Nucleus accumbens (tissue), 56 donors: Measurements from ENCODE around the gene MKKS.

Source experiments
- DNase-seq, 56 donors: peaks; one replicate each; lab custom pipeline; 2025; lab: John Stamatoyannopoulos, UW

MKKS gene

DNA sequence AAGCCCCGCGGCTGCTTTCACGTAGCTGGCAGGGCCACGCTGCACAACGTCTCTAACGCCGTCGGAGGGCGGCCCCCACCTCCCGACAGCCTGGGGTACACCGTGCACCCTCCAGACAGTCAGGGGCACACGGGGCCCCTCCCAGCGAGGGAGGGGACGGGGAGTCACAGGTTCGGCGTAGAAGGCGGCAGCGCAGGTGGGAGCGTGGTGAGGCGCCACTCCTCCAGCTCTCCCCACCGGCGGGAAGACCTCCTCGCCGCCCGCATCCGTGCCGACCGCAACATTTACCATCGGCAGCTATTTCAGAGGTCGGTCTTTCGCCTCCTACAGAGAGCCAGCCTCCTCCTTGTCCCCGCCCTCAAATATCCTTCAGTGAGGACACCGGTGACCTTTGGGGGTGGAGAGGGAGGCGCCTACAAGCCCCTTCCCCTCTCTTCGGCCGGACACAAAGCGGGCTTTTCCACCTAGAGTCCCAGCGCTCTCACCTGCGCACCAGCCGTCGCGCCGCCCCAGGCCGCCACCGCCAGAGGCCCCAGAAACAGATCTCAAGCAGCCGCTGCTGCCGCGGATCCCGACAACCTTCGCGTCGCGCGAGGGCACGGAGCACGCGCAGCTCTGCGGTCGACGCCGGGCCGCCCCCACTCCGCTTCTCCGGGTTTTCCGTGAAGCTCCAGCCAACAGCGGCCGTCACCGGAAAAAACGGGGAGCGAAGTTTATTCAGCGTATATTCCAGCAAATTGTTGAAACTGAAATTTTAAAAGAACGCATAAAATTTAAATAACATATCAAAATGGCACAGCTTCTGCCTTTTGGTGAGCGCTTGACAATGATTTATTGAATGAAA is at the start of gene MKKS:
Gene MKKS, minus strand, starts transcription at position 600 of the 844 bp plus-strand sequence. CDS start 20,708 bp downstream, outside the sequence.
- DNase-seq: peak in 55 of 56 donors; percentile 19 to 95 (median 82)

DNA sequence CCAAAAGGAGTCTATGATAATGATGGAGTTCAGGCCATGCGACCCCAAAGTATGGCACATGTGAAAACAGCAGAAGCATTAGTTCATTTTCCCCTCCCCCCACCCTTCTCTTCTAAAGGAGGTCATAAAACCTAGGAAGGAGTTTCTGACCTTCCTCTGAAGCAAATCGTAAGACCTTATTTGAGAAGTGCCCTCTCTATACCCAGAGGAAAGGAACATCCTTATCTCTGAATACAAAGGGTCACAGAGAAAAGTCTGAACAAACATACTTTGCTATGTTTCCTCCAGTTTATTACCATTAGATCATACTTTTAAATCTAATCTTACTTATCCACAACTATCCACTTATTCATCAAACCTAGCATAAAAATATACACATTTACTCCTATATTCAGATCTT is 49.7 kb upstream of the MKKS start:
- no peak for DNase-seq

DNA sequence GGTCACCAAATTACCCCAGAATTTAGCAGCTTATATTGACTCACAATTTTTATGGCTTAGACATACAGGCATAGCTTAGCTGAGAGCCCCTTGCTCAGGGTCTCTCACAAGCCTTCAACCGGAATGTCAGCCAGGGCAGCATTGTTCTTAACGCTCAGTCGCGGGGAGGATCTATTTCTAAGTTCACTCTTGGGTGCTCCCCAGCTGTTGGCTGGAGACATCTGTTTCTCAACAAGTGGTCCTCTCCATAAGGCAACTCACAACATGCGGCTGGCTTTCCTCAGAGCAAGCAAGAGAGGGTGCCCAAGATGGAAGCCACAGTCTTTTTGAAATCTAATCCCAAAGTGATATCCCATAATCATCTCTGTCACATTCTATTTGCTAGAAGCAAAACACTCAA is 47.7 kb upstream of the MKKS start:
- DNase-seq: no peak

DNA sequence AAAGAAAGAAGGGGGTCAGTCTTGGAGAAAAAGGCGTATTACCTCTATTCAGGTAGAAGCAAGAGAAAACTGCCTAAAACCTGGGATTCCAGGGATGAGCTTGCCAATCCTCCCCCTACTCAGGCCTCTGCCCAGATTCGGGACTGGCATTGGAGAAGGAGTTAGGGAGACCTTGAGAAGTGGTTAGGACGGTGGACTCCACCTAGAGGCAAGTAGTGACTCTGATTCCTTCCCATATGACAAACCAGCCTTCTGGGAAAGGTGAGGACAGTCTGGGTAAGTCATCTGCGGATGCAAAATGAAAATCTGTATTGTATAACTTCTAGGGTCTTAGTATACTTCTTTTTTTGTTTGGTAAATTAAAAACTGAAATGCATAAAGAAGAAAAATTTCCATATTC is 44.9 kb upstream of the MKKS start:
- DNase-seq: no peak

DNA sequence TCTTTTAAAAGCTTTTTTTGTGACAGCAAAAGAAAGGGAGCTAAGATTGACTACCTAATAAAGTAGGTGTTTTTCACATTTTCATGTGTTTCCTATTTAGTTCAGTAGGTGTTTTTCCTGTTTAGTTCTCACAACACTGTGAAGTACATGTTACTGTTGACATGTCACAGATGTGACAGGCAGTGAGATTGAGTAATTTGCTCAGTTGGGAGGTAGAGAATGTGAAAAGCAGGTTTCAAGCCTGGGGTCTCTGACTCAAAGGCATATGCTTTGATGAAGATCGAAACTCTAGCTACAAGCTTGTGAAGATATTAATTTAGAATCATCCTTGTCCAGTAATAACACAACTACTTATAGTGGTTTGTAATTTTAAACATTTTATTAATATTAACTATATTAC is 44.2 kb upstream of the MKKS start:
- DNase-seq: no peak

DNA sequence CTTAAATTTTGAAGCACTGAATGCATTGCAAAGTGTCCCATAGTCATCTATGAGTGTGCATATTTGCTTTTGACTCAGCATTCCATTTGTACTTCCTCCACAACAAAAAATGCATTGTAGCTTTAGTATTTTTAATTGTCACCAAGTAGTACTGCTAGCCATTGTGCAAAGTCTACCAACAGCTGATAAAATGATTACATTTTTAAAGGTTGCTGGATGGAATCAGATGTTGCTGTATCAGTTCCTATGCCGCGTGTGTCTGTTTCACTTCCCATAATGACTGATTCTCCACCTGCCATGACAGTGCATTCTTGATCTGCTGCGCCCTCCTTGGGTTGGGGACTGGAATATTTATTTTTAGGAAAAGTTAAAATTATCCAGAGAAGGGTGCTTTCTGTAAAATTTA is 42.3 kb upstream of the MKKS start:
- no peak for DNase-seq

DNA sequence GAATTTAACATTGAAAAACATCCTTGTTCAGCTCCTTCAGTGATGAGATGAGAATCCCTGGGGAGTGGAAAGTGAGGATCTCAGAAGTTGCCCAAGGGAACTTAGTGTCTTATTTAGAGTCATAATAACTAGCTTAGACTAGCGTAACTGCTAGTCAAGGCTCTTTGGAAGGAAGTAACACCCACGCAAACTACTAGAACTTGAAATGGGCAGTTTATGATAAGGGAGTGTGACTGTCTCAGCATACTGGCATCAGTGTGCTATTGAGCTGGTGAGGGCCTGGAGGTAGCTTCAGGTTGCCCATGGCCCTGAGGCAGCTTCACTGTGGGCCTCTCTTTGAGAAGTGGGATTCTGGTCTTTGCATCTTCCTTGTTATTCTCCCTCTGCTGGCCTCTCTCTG is 41.2 kb upstream of the MKKS start:
- no peak for DNase-seq

DNA sequence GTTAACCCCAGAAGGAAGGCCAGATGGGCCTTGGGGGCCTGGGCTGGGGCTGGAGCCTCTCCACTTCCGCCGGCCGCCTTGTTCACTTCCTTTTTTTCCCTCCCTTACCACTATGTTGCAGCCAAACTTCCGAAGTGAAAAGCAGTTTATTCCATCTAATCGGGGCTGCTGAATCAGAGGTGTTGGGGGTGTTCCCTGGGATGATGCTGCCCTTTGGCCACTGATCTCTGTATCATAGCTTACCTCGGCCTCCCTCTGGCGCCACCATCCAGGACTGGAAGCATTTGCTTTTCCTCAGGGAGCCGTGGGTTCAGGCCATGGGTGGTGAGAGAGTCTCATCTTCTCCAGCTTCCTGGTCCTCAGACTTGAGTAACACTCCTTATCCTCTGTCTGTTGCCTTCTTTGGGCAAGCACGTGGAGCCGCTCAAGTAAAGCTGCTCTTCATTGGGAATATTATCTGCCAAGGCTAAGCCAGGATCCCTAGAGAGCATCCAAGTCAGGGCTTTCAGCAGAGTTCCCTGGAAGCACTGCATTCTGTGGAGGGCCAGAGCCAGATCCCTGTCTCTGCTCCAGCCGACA is 40.7 kb upstream of the MKKS start:
- DNase-seq: peak in 1 of 56 donors; percentile 9

DNA sequence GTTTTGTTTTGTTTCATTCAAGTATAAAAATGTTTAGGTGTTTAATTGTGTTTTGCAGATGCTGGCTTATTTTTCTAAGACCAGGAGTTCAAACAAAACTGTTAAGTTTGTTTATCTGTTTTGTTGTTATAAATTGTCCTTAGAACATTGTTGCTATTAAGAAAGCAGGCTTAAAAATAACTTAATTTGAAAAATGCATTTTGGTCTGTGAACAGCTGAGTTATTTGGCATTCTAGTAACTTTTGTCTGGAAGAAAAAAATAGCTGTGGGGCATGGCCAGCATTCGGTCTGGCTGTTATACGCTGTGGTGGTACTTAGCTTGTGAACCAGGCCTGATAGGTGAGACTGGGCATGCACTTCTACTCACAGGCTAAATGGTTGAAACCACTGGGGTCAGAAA is 38.8 kb upstream of the MKKS start:
- no peak for DNase-seq

DNA sequence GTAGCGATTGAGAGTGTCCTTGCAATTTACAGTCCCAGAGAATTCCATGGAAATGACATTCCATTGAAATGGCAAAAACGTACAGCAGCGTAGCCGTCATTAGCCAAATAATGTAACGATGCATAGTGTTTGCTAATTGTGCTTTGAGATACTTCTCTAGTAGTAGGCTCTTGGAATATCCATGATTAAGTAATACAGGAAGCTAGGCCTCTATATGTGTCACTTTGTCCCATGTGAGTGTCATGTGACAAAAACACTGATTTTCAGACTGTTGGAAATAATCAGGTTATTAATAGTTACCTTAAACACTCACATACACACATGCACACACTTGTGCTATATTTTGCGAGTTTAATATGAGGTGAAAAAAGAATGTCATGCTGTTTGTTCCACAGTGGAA is 36.3 kb upstream of the MKKS start:
- no peak for DNase-seq

DNA sequence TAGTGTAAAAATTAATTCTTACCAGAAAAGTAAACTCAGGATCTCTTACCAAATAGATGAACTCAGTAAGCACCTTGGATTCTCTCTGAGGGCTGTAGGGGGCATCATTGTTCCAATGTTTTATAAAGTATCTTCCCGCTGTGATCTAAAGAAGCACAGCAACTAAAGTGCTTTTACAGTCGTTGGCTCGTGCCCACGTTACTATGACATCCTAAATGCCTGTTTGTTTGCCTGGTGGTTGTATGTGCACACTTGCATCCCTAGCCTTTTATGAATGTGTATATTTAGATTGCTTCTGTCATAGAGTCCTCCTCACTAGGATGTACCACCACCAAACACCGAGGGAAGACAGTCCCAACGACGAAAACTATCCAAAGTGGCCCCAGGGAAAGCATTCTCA is 35.6 kb upstream of the MKKS start:
- DNase-seq: peak in 27 of 56 donors; percentile 2 to 56 (median 22)

DNA sequence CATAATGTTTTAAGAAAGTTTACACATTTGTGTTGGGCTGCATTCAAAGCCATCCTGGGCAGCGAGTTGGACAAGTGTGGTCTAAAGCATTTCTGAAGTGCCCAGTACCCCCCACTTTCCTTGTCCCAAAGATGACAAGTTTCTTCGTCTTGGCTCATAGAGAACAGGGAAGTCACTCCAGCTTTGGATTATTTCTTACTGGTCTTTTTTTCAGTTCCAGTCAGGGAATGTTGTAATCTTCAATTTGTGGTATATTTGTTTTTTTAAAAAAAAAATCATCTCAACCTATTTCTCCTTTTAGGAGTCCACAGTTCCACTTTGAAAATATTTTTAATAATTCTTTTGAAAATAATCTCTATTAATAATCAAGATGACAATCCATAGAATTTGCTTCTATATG is 35.0 kb upstream of the MKKS start:
- no peak for DNase-seq

DNA sequence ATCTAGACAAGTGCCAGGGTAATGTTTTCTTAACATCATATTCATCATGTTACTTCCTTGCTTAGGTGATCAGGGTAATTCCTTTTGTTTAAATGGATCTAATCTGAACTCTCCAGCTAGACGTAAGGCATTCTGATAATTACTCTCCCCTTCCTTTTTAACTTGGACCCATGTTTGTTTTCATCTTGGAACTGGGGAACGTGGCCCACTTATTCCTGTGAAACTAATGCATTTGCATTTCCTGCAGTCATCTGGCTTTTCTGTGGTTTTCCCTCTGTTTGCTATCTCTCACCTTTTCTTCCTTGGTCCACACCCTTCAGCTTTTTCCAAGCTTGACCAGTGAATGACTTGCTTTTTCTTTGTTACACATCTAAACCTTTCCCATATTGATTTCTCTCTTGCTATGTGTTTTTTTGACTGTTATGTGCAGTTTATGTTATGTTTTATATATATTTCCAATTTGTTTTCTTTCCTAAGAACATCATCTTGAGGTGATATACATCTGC is 34.4 kb upstream of the MKKS start:
- no peak for DNase-seq

DNA sequence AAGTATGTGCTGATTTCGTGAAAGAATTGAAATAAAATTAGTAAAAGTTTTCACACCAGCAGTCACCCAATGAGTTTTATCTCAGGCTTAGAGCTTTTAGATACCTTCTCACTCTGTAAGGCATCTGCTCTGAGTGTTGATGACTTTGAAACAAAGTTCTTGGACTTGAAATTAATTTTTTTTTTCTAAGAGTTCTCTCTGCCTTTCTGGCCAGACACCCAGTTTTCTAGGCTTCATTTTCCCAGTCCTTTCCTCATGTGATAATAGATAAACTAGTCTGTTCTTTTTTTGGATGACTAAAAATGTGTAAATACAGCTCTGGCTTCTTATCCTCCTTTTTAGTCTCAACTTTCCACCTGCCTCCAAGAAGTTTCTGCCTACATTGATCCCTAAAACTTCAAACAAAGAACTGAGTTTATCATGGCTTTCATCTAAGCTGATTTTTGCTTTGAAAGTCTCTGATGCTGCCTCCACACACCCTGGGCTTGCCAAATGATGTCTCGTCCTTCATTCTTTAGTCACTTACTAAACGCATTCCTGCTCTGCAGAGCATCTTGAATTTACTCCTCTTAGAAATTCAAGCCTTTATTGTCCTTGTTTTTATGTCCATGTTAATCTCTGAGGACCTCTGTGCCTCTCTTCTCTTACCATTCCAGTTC is 33.8 kb upstream of the MKKS start:
- no peak for DNase-seq

DNA sequence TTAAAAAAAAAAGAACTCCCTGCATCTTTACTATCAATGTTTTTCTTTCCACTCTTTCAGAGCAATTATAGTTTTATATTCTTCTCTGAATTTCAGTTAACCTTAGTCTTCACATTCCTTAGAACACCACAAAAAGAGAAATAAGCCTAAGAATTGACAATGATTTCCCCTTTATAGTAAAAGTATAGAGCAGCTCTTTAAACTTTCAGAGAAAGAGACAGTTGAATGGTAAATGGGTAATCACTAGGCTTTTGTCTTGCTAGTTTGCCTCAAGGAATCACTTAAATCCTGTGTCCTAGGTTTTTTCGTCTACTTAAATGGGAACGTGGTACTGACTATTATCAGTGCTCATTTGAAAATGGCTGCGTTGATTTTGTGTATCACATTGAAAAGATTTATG is 32.8 kb upstream of the MKKS start:
- DNase-seq: no peak

DNA sequence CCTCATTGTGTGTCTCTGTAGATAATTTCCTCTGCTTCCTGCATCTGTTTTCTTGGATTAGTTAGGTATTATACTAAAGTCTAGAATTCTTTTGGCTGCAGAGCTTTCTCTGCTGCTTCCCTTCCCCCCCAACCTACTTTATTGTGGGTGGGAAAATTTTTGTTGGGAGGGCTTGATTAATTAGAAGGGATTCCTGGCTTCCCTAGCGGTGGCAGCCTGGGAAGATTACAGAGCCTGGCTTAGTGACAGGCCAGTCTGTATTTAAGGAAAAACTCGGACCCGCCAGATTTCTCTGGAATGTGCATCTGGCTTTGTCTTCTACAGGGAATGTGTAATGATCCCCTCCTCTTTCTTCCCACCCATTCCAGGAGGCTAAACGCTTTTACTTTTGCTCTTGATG is 32.3 kb upstream of the MKKS start:
- DNase-seq: no peak

DNA sequence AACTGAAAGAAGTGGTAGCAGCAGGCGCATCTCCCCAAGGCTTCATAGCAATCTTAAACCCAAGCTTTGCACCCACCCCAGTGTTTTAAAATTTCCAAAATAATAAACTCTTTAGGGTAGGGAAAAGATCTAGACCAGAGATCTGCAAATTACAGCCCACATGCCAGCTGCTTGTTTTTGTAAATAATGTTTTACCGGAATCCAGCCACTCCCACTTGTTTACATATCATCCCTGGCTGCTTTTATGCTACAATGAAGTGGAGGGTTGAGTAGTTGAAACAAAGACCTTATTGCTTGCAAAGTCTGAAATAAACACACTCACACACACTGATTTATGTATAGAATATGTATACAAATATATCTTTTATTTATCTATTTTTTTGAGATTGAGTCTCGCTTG is 31.1 kb upstream of the MKKS start:
- no peak for DNase-seq

DNA sequence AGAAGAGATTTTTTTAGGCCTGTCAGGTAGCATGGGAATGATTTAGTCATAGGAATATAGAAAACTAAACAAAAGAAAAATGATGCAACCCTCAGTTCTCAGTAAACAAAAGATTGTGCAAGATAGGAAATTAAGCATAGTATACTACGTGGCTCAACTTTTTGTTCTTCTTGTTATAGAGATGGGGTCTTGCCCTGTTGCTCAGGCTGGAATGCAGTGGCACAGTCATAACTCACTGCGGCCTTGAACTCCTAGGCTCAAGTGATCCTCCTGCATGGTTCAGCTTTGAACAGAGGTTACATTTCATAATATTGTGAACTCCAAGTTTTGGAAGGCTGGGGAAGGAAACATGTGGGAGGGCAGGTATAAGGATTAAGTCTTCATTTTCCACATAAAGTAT is 29.6 kb upstream of the MKKS start:
- no peak for DNase-seq

DNA sequence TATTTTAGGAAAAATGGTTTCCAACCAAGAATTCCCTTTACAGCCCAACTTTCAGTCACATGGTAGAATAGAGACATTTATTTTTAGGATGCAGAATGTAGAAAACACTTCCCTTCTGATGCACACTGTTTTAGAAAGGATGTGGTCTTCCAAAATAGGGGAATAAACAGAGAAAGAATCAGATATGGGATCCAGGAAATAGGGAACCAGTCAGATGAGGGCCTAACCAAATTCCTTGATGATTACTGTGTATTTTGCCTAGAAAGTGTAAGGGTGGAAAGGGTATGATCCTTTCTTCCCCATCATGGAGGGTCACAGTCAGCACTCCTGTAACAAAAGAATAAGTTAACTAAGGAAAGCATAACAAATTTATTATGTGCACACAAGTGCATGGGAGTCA is 28.5 kb upstream of the MKKS start:
- no peak for DNase-seq

DNA sequence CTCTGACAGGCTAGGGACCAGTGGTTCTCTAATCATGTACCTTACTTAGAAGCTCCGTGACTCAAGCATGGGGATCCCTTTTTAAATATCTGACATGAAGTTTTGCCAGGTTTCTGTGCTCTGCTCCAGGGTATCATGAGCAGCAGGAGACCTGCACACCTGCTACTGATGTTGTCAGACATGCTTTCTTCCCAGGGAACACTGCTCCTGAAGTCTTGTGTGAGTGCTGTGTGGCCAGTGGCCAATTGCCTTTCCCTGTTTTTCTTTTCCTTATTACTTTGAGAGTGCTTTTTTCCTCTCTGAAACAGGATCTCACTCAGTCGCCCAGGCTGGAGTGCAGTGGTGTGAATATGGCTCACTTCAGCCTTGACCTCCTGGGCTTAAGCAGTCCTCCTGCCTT is 27.5 kb upstream of the MKKS start:
- DNase-seq: no peak

DNA sequence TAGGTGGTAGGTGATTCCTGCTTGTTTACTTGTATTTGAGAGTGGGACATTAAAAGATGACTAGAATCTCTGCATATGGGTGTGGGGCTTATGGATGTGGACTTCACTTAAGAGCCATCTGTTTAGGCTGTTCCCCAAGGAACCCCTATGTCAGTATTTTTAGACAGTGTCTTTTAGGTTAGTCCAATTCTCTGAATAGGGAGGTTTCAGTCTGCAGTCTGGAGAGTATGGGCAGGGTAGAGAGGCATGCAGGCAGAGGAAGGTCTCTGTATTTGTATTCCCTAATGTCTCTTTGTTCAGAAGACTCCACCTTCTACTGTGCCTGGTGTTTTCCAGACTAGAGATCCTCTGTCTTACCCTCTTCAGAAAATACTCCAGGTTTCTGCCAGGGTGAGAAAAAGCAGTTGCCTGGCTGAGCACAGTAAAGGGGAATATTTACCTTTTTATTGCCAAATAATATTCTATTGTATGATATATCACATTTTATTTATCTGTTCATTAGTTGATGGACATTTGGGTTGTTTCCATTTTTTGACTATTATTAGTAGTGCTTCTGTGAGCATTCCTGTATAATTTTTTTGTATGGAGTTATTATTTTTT is 20.2 kb upstream of the MKKS start:
- no peak for DNase-seq
